Osteoblast (primary cell): ENCODE results near the gene EN1. TPM values are rescaled to one million over a fixed set of nuclear protein-coding genes. Genes with fewer than 3 reads are reported as not detected.

Experiments used
- DNase-seq: peaks from one replicate; pipeline ENCODE4 v3.0.0; 2011; ENCODE audit warnings: low spot score, mixed read lengths; ENCODE audit not compliant: insufficient read length; ENCODE audit errors: missing footprints
- H2AFZ ChIP-seq: 2 replicates; pipeline ENCODE4 v1.6.0; 2011; ENCODE audit warnings: mild to moderate bottlenecking, low read length
- H3K27ac ChIP-seq: 2 replicates; pipeline ENCODE4 v1.5.1; 2011; ENCODE audit warnings: mild to moderate bottlenecking, low read depth, low read length, moderate library complexity
- H3K27me3 ChIP-seq: 2 replicates; pipeline ENCODE4 v1.6.0; 2012; ENCODE audit warnings: mild to moderate bottlenecking, control low read depth, inconsistent platforms, low read length, moderate library complexity; ENCODE audit not compliant: insufficient read depth
- H3K36me3 ChIP-seq: 2 replicates; pipeline ENCODE4 v1.5.1; 2011; ENCODE audit warnings: mild to moderate bottlenecking, low read length, control low read depth, moderate library complexity; ENCODE audit not compliant: insufficient read depth
- H3K4me1 ChIP-seq: 2 replicates; pipeline ENCODE4 v1.5.1; 2011; ENCODE audit warnings: mild to moderate bottlenecking, low read length, control low read depth, moderate library complexity; ENCODE audit not compliant: insufficient read depth
- H3K4me2 ChIP-seq: 2 replicates; pipeline ENCODE4 v1.6.0; 2011; ENCODE audit warnings: mild to moderate bottlenecking, low read length; ENCODE audit not compliant: insufficient read depth
- H3K4me3 ChIP-seq: fragments of 200-600 bp; sonication (generic); 3 replicates; pipeline ENCODE4 v1.5.1; 2012; ENCODE audit warnings: mild to moderate bottlenecking, low read length, inconsistent platforms; ENCODE audit not compliant: insufficient read depth
- H3K79me2 ChIP-seq: 2 replicates; pipeline ENCODE4 v1.6.0; 2012; ENCODE audit warnings: mild to moderate bottlenecking, low read length, control low read depth, inconsistent platforms; ENCODE audit not compliant: insufficient read depth
- H3K9me3 ChIP-seq: 2 replicates; pipeline ENCODE4 v1.5.1; 2011; ENCODE audit warnings: low read depth, low read length, control low read depth
- H4K20me1 ChIP-seq: 2 replicates; pipeline ENCODE4 v1.6.0; 2012; ENCODE audit warnings: mild to moderate bottlenecking, low read length, control low read depth; ENCODE audit not compliant: insufficient read depth
- CTCF ChIP-seq: IDR thresholded peaks from 2 replicates; pipeline ENCODE4 v1.5.1; 2011; ENCODE audit warnings: mild to moderate bottlenecking, low read depth, low read length, moderate library complexity; ENCODE audit errors: extremely low read depth
- total RNA-seq: library from RNA; depleted of rRNA; stranded (reverse); fragments of >200 nt; gene quantifications from 2 replicates; pipeline ENCODE4 v1.2.3, GENCODE V29; 2012

The EN1 gene
- total RNA-seq, 1 donor = 0.72 TPM

GRCh38 chr2:118800736-118801135 lies 46.7 kb downstream of the EN1 start:
- Histone ChIP-seq H3K4me2 (no peak overlapping the region), H3K9me3 (no peaks in the 10 kb centered on the region), H3K27me3 (no peaks in the 10 kb centered on the region), H3K27ac (no peak overlapping the region), H3K79me2 (no peaks in the 10 kb centered on the region), H3K4me3 (no peak overlapping the region), H4K20me1 (no peaks in the 10 kb centered on the region), H3K4me1 (no peaks in the 10 kb centered on the region), H3K36me3 (no peaks in the 10 kb centered on the region), H2AFZ (no peak overlapping the region)
- no peak for TF ChIP-seq CTCF
- peak; percentile 17 for DNase-seq

DNA sequence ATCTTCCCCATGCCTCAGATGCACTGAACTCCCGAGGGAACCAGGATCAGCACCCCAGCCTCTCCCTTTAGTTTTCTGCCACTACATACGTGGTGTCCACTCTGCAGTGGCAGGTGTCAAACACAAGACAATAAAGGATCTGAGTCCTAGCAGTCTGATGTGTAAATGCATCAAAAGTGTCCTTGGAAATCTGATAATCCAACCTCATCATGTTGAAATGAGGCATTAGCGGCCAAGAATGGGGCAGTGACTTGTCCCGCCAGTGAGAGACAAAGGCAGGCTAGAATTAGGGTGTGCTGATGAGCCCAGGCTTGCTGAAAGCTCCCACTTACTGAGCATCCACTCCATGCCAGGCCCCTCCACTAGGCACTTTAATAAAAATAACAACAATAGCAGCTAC lies 52.9 kb downstream of the EN1 start:
- peaks cover 3% of the 10 kb centered on the region for H3K27me3 ChIP-seq
- no peak overlapping the region for H3K4me2 ChIP-seq
- H3K79me2 ChIP-seq = no peaks in the 10 kb centered on the region
- TF ChIP-seq CTCF = no peak
- no peaks in the 10 kb centered on the region for H3K36me3 ChIP-seq
- H4K20me1 ChIP-seq = no peaks in the 10 kb centered on the region
- H3K9me3 ChIP-seq = no peaks in the 10 kb centered on the region
- H2AFZ ChIP-seq = no peak overlapping the region
- no peak overlapping the region for H3K4me3 ChIP-seq
- H3K27ac ChIP-seq = no peak overlapping the region
- DNase-seq = no peak
- no peaks in the 10 kb centered on the region for H3K4me1 ChIP-seq

Other genes starting within 250 kb of the EN1 start
- not detected in 2 replicates for gene MARCO, start 94.5 kb upstream of the EN1 start, total RNA-seq